Kidney (tissue), 14 donors: Measurements from ENCODE around the gene GLRA3. TPM values are rescaled to one million over a fixed set of nuclear protein-coding genes. Genes with fewer than 3 reads are reported as not detected.

Experiments
- DNase-seq, 5 donors: peaks; one replicate each; pipeline ENCODE4 v3.0.0-alpha.2; 2013 to 2020
- FAIRE-seq: peaks from 2 replicates; lab custom pipeline; 2012; peaks lifted over from hg19 to GRCh38; lab: Jason Lieb, UNC
- H3K27ac ChIP-seq, 2 donors: one replicate each; pipeline ENCODE4 v1.7.0; 2013; ENCODE audit warnings: low read depth in 2 of 2, low read length in 2 of 2, inconsistent platforms in 1 of 2
- H3K27me3 ChIP-seq: one replicate; pipeline ENCODE4 v1.7.1; 2013; ENCODE audit warnings: low read length, inconsistent platforms; ENCODE audit not compliant: control insufficient read depth, insufficient read depth
- H3K36me3 ChIP-seq, 3 donors: one replicate each; pipeline versions ENCODE4 v1.7.0 to v1.7.1; 2013; ENCODE audit warnings: low read length in 3 of 3, control low read depth in 1 of 3, inconsistent platforms in 1 of 3; ENCODE audit not compliant: insufficient read depth in 3 of 3, control insufficient read depth in 2 of 3
- H3K4me1 ChIP-seq, 3 donors: one replicate each; pipeline versions ENCODE4 v1.7.0 to v1.7.1; 2013; ENCODE audit warnings: low read length in 3 of 3, inconsistent platforms in 1 of 3, low read depth in 1 of 3; ENCODE audit not compliant: control insufficient read depth in 2 of 3, insufficient read depth in 2 of 3
- H3K4me3 ChIP-seq, 3 donors: one replicate each; pipeline versions ENCODE4 v1.7.0 to v1.8.1; 2013; ENCODE audit warnings: low read length in 3 of 3, control low read depth in 1 of 3, inconsistent platforms in 1 of 3
- H3K9ac ChIP-seq, 3 donors: one replicate each; pipeline versions ENCODE4 v1.7.0 to v1.7.1; 2013; ENCODE audit warnings: low read length in 3 of 3, control low read depth in 1 of 3, inconsistent platforms in 1 of 3
- H3K9me3 ChIP-seq, 3 donors: one replicate each; pipeline versions ENCODE4 v1.7.0 to v1.7.1; 2013; ENCODE audit warnings: low read length in 3 of 3, control low read depth in 1 of 3, inconsistent platforms in 1 of 3; ENCODE audit not compliant: control insufficient read depth in 2 of 3, insufficient read depth in 1 of 3
- intact Hi-C: fragments of 100-400 bp; cut with DNase I; formaldehyde crosslinking; loops from one replicate; pipeline ENCODE4 v1.11.1; 2022
- polyA plus RNA-seq: library from polyadenylated mRNA; stranded (reverse); fragments of 350-450 nt; fragmentation: Illumina TruSeq; extraction: RNeasy Lipid Tissue Mini Kit (QIAGEN cat#74804); gene quantifications from one replicate; pipeline ENCODE4 v1.2.3, GENCODE V29; 2014; ENCODE audit warnings: low read depth, low replicate concordance; ENCODE audit not compliant: insufficient read depth
- total RNA-seq: library from RNA; stranded (reverse); fragmentation: NEBNext Ultra II Directional; extraction: Animal tissue kit (Norgen Biotek cat#: 25700); gene quantifications from one replicate; pipeline ENCODE4 v1.2.1, GENCODE V29; 2021
- TF ChIP-seq, protein P1 (sequence below): IDR thresholded peaks from 3 replicates; pipeline ENCODE4 v1.5.1; 2012; ENCODE audit warnings: mild to moderate bottlenecking, moderate library complexity, borderline replicate concordance; ENCODE audit not compliant: insufficient read depth; ENCODE audit errors: extremely low read depth
- donor health status: control.
- donor health status: control.
- donor health status: control.
- donor health status: control.
- donor health status: control.
- donor health status: DM: yes; HTN: yes; CAD: no.
- donor health status: Normal renal cell carcinoma (clear cell type).

Gene GLRA3
- total and polyA plus RNA-seq, 2 donors from 2014 or later, result 0.13 TPM; not detected in 1

DNA sequence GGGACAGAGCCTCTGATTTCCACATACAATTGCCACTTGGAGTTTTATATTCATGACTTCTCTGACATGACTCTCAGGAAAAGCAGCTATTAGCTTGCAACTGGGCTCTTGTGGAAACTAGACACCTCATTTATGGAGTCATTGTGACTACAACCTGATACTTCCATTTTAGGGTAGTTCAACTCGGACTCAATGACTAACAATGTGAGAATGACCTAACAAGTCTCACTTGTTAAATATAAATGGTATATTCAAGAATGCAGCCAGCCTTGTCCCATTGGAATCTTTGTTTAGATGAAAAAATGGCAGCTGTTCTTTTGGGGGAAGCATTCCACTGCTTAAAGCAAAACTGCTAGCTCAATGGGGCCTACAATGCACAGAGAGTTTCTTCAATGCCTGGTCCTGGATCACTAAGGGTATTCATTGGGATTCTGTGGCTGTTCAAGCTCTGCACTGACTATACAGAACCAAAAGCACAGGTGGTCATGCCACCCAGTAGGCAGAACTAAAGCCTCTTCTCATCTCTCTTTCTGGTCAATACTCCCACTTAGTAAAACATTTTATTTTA, 36.5 kb upstream of the GLRA3 start:
- FAIRE-seq (no peak), DNase-seq (no peak)
- H3K27me3 ChIP-seq, result no peaks in the 10 kb centered on the region
- no peaks in the 10 kb centered on the region for H3K36me3 ChIP-seq
- TF ChIP-seq, protein P1, sequence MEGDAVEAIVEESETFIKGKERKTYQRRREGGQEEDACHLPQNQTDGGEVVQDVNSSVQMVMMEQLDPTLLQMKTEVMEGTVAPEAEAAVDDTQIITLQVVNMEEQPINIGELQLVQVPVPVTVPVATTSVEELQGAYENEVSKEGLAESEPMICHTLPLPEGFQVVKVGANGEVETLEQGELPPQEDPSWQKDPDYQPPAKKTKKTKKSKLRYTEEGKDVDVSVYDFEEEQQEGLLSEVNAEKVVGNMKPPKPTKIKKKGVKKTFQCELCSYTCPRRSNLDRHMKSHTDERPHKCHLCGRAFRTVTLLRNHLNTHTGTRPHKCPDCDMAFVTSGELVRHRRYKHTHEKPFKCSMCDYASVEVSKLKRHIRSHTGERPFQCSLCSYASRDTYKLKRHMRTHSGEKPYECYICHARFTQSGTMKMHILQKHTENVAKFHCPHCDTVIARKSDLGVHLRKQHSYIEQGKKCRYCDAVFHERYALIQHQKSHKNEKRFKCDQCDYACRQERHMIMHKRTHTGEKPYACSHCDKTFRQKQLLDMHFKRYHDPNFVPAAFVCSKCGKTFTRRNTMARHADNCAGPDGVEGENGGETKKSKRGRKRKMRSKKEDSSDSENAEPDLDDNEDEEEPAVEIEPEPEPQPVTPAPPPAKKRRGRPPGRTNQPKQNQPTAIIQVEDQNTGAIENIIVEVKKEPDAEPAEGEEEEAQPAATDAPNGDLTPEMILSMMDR, result no peak
- no peaks in the 10 kb centered on the region for H3K4me1 ChIP-seq
- intact Hi-C loops, result no loop called here
- no peak overlapping the region for H3K4me3 ChIP-seq
- no peak overlapping the region for H3K9ac ChIP-seq
- H3K27ac ChIP-seq, result no peak overlapping the region
- H3K9me3 ChIP-seq, result no peaks in the 10 kb centered on the region

DNA sequence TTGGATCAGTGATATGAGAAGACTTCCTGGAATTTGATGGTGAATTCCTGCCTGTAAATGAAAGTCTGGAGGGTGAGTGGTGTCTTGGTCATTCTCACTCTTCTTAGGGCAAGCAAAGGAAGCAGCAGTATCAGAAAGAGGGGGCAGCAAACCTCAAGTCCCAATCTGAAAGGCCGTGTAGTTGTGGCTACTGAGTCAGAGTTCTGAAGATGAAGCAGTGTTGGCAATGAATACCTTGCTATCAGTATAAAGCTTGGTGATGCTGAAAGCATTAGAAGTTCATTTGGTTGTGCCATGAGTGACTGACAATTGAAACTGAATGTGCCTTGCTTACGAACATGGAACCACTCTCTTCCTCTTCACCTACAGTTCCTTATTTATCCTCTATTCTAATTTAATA, 35.0 kb upstream of the GLRA3 start:
- intact Hi-C loops, result no loop called here
- no peak overlapping the region for H3K4me3 ChIP-seq
- no peak for FAIRE-seq
- TF ChIP-seq, protein P1, result no peak
- H3K9me3 ChIP-seq, result no peaks in the 10 kb centered on the region
- no peaks in the 10 kb centered on the region for H3K36me3 ChIP-seq
- H3K9ac ChIP-seq, result no peak overlapping the region
- no peak overlapping the region for H3K27ac ChIP-seq
- DNase-seq, result no peak
- H3K4me1 ChIP-seq, result no peaks in the 10 kb centered on the region
- H3K27me3 ChIP-seq, result no peaks in the 10 kb centered on the region

DNA sequence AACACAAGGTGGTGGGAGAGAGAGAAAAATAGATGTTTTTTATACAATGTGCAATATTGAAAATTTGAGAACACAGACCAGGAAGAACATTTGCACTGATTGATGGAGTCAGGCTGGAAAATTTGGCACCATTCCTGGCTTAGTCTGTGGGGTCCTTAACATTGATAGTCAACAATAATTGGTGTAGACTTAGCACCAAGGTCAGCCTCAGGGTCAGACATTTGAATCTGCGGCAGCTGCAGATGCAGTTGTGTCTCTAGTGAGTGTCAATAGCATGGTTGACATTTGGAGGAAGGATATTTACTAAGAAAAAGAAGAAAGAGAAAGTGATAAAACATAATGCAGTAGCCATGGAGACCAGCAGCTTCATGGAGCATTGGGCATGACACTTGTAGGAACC, 31.5 kb upstream of the GLRA3 start:
- intact Hi-C loops, result no loop called here
- FAIRE-seq (no peak), DNase-seq (no peak)
- no peak overlapping the region for H3K4me3 ChIP-seq
- H3K4me1 ChIP-seq, result no peaks in the 10 kb centered on the region
- H3K9ac ChIP-seq, result no peak overlapping the region
- H3K27me3 ChIP-seq, result no peaks in the 10 kb centered on the region
- TF ChIP-seq, protein P1, result no peak
- H3K36me3 ChIP-seq, result no peaks in the 10 kb centered on the region
- H3K9me3 ChIP-seq, result no peaks in the 10 kb centered on the region
- H3K27ac ChIP-seq, result no peak overlapping the region

DNA sequence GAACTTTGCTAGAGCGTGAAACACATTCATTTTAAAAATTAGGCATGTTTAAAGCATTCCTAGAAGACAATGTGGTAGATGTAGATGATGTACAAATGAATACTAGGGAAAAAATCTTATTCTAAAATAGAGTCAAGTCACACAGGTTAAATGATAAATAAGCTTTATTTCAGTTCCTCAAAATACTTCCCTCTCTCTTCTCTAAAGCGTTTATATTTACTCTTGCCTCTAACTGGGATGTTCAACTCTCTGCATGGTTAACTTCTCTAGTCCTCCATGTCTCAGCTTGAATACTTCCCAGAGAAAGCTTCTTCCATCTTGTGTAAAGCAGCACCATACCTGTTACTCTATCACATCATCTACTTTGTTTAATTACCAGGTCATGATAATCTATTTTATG, 30.9 kb upstream of the GLRA3 start:
- no peaks in the 10 kb centered on the region for H3K4me1 ChIP-seq
- H3K27me3 ChIP-seq, result no peaks in the 10 kb centered on the region
- no peak overlapping the region for H3K9ac ChIP-seq
- FAIRE-seq, result no peak
- H3K9me3 ChIP-seq, result no peaks in the 10 kb centered on the region
- intact Hi-C loops, result no loop called here
- H3K4me3 ChIP-seq, result no peak overlapping the region
- TF ChIP-seq, protein P1, result no peak
- H3K36me3 ChIP-seq, result no peaks in the 10 kb centered on the region
- H3K27ac ChIP-seq, result no peak overlapping the region
- DNase-seq, result no peak
